Panc1 (cell line): ENCODE results near the gene ARMC2. TPM values are rescaled to one million over a fixed set of nuclear protein-coding genes. Genes with fewer than 3 reads are reported as not detected.

ENCODE experiments used
- ATAC-seq: fragments of 200-7000 bp; cut with Tn5 transposase; 2 replicates; pipeline ENCODE4 v1.9.1; 2020; ENCODE audit warnings: mild to moderate bottlenecking, moderate library complexity
- BruUV-seq: library from RNA; stranded (reverse); fragments of 400-500 nt; replicated peaks from 2 replicates; lab custom pipeline; 2021; lab: Mats Ljungman, UMichigan
- CTCF ChIA-PET: fragments of 300-600 bp; sonication (Branson Sonifier 250); formaldehyde crosslinking; loops from one replicate; lab custom pipeline; 2022; ENCODE audit warnings: antibody characterized with exemption; lab: Charles Lee
- POLR2A ChIA-PET: fragments of 300-600 bp; sonication (Branson Sonifier 250); formaldehyde crosslinking; loops from one replicate; lab custom pipeline; 2022; ENCODE audit warnings: antibody characterized with exemption; lab: Charles Lee
- DNase-seq: peaks from one replicate; pipeline ENCODE4 v3.0.0-alpha.2; 2010; ENCODE audit warnings: low read depth, low spot score
- H3K27ac ChIP-seq: 2 replicates; pipeline ENCODE4 v1.5.1; 2011; ENCODE audit warnings: mild to moderate bottlenecking, low read length, inconsistent platforms
- H3K27me3 ChIP-seq: fragments of 200-500 bp; sonication (Bioruptor generic); 2 replicates; pipeline ENCODE4 v1.6.0; 2014; ENCODE audit warnings: low read length, inconsistent platforms; ENCODE audit not compliant: control insufficient read depth, insufficient read depth
- H3K36me3 ChIP-seq: fragments of 200-500 bp; sonication (Bioruptor generic); 2 replicates; pipeline ENCODE4 v1.5.1; 2014; ENCODE audit warnings: inconsistent platforms, mild to moderate bottlenecking, low read length, moderate library complexity; ENCODE audit not compliant: control insufficient read depth, insufficient read depth
- H3K4me1 ChIP-seq: 2 replicates; pipeline ENCODE4 v1.5.1; 2011; ENCODE audit warnings: inconsistent platforms, mild to moderate bottlenecking, low read length, moderate library complexity; ENCODE audit not compliant: control insufficient read depth, insufficient read depth
- H3K4me3 ChIP-seq, 2 experiments: 2 replicates each; pipeline ENCODE4 v1.5.1; 2011 to 2012; ENCODE audit warnings: low read depth in 2 of 2, low read length in 2 of 2, mild to moderate bottlenecking in 2 of 2, inconsistent platforms in 1 of 2, moderate library complexity in 1 of 2
- H3K9me3 ChIP-seq: fragments of 200-500 bp; sonication (Bioruptor generic); 2 replicates; pipeline ENCODE4 v1.5.1; 2014; ENCODE audit warnings: low read depth, mild to moderate bottlenecking, inconsistent platforms, low read length, moderate library complexity; ENCODE audit not compliant: control insufficient read depth, insufficient read depth
- POLR2AphosphoS5 ChIP-seq: IDR thresholded peaks from 2 replicates; pipeline ENCODE4 v1.6.1; 2012; ENCODE audit warnings: mild to moderate bottlenecking, low read depth, low read length, moderate library complexity
- SIN3A ChIP-seq: IDR thresholded peaks from 2 replicates; pipeline ENCODE4 v1.6.1; 2012; ENCODE audit warnings: low read depth, mild to moderate bottlenecking, low read length, moderate library complexity, borderline replicate concordance; ENCODE audit not compliant: insufficient read depth
- TCF7L2 ChIP-seq: IDR thresholded peaks from 2 replicates; pipeline ENCODE4 v1.6.1; 2011; ENCODE audit warnings: mild to moderate bottlenecking, low read depth, low read length, inconsistent platforms
- in situ Hi-C: cut with HindIII; loops from 2 replicates; pipeline ENCODE4 v1.10.0; 2016; ENCODE audit warnings: low sequenced_read_pairs, low pct_unique_long_range_greater_than_20kb
- intact Hi-C: fragments of 100-400 bp; cut with micrococcal nuclease; formaldehyde crosslinking; loops from one replicate; pipeline ENCODE4 v1.10.0; 2022; ENCODE audit not compliant: unreplicated experiment
- total RNA-seq: library from RNA; stranded (reverse); gene quantifications from one replicate; pipeline ENCODE4 v1.2.1, GENCODE V29; 2021; ENCODE audit not compliant: unreplicated experiment
- TF ChIP-seq, protein P1 (sequence below): fragments of 450-650 bp; IDR thresholded peaks from 2 replicates; pipeline ENCODE4 v1.5.1; 2017; ENCODE audit warnings: mild to moderate bottlenecking
- TF ChIP-seq, protein P2 (sequence below), 2 experiments: IDR thresholded peaks; 2 replicates each; pipeline ENCODE4 v1.6.1; 2011 to 2012; ENCODE audit warnings: low read depth in 2 of 2, control low read depth in 1 of 2, low read length in 1 of 2, mild to moderate bottlenecking in 1 of 2, moderate library complexity in 1 of 2; ENCODE audit not compliant: insufficient read depth in 1 of 2

Gene ARMC2
- total RNA-seq, 1 experiment from 2014 or later, result 9.3 TPM

DNA sequence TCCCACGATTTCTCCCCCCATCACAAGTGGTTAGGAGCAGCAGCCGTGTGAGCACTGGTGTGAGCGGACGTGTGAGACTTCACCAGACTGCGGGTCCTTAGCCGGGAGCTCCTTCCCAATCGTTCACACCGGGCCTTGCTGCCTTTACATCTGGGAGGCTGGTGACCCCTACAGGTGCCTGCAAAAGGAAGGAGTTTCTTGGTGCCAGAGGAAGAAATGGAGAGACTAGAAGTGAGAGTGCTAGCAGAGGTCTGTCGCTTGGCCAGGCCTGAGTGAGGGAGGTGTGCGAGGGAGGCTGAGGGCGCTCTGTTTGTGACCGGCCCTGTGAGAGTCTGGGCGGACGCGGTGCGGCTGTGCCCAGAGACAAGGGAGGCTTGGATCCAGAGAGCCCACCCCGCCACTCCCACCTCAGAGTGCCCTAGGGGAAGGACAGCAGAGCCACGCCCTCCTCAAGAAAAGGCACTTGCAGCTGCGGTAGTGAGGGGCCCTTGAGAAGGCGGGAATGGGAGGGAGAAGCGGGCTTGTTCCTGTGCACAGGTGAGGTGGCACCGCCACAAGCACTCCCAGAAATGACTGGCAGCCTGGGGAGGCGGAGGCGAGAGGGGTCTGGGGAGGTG lies 10.0 kb upstream of the ARMC2 start:
- ChIA-PET POLR2A (no interaction called here), CTCF (interaction anchor here (0.6 to 0.7 kb wide), 2 partner anchors 55 to 234 kb away, joined by 3 to 5 read pairs; no protein-coding TSS in a partner anchor)
- ATAC-seq, result peak; percentile 72
- H3K9me3 ChIP-seq, result no peaks in the 10 kb centered on the region
- intact Hi-C loops, result loop anchor here (5.0 kb wide), 3 partner anchors 54 to 276 kb away; partner anchors contain the start of gene FOXO3
- H3K4me1 ChIP-seq, result no peaks in the 10 kb centered on the region
- H3K36me3 ChIP-seq, result no peaks in the 10 kb centered on the region
- H3K27ac ChIP-seq, result no peak overlapping the region
- BruUV-seq, result no TSS peak
- no peaks in the 10 kb centered on the region; the same call in 1 of the 2 replicates for H3K27me3 ChIP-seq
- TF ChIP-seq TCF7L2 (no peak), SIN3A (no peak), POLR2AphosphoS5 (no peak)
- TF ChIP-seq, protein P1, sequence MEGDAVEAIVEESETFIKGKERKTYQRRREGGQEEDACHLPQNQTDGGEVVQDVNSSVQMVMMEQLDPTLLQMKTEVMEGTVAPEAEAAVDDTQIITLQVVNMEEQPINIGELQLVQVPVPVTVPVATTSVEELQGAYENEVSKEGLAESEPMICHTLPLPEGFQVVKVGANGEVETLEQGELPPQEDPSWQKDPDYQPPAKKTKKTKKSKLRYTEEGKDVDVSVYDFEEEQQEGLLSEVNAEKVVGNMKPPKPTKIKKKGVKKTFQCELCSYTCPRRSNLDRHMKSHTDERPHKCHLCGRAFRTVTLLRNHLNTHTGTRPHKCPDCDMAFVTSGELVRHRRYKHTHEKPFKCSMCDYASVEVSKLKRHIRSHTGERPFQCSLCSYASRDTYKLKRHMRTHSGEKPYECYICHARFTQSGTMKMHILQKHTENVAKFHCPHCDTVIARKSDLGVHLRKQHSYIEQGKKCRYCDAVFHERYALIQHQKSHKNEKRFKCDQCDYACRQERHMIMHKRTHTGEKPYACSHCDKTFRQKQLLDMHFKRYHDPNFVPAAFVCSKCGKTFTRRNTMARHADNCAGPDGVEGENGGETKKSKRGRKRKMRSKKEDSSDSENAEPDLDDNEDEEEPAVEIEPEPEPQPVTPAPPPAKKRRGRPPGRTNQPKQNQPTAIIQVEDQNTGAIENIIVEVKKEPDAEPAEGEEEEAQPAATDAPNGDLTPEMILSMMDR, result peak; percentile 59
- TF ChIP-seq, protein P2, sequence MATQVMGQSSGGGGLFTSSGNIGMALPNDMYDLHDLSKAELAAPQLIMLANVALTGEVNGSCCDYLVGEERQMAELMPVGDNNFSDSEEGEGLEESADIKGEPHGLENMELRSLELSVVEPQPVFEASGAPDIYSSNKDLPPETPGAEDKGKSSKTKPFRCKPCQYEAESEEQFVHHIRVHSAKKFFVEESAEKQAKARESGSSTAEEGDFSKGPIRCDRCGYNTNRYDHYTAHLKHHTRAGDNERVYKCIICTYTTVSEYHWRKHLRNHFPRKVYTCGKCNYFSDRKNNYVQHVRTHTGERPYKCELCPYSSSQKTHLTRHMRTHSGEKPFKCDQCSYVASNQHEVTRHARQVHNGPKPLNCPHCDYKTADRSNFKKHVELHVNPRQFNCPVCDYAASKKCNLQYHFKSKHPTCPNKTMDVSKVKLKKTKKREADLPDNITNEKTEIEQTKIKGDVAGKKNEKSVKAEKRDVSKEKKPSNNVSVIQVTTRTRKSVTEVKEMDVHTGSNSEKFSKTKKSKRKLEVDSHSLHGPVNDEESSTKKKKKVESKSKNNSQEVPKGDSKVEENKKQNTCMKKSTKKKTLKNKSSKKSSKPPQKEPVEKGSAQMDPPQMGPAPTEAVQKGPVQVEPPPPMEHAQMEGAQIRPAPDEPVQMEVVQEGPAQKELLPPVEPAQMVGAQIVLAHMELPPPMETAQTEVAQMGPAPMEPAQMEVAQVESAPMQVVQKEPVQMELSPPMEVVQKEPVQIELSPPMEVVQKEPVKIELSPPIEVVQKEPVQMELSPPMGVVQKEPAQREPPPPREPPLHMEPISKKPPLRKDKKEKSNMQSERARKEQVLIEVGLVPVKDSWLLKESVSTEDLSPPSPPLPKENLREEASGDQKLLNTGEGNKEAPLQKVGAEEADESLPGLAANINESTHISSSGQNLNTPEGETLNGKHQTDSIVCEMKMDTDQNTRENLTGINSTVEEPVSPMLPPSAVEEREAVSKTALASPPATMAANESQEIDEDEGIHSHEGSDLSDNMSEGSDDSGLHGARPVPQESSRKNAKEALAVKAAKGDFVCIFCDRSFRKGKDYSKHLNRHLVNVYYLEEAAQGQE (IDR thresholded peaks at IDR 0.05; ENCODE audit: insufficient read depth in 1 of 2, low read depth in 2 of 2, low read length in 1 of 2), result no peak
- H3K4me3 ChIP-seq, result no peak overlapping the region
- in situ Hi-C loops, result no loop called here
- no peak for DNase-seq

DNA sequence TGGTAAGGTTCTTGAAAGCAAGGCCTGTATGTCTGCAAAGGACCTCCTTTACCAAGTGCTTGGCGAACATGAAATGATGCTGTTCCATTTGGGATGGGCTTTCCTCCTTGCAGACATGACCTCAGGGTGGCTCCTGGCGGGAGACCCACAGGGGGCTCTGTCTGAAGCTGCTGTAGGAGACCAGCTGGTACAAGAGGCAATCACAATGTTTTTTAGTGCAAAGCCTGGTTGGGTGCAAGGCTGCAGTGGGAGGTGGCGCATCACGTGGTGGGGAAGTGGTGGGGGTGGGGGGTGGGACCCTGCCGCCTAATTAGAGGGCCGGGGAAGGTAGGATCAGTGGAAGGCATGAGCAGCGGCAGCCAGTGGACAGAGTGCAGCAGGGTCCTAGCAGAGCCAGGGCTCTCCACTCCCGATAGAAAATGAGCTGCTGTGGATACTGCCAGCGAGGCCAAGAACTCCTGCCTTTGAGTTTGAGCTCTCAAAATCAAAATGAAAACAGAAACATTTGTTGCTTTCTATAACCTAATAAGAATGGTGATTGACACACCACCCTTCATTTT lies 9.1 kb upstream of the ARMC2 start:
- in situ Hi-C loops, result no loop called here
- ChIA-PET CTCF (interaction anchor here (0.7 to 1.0 kb wide), 3 partner anchors 55 to 632 kb away, joined by 4 to 14 read pairs (median 4); partner anchors contain the start of gene FOXO3), POLR2A (interaction anchor here (0.7 kb wide), 1 partner anchor 689 kb away, joined by 8 read pairs; no protein-coding TSS in a partner anchor)
- DNase-seq, result no peak
- no TSS peak for BruUV-seq
- Histone ChIP-seq H3K36me3 (no peaks in the 10 kb centered on the region), H3K4me1 (no peaks in the 10 kb centered on the region), H3K9me3 (no peaks in the 10 kb centered on the region), H3K27ac (no peak overlapping the region), H3K4me3 (no peak overlapping the region), H3K27me3 (no peaks in the 10 kb centered on the region; the same call in 1 of the 2 replicates)
- intact Hi-C loops, result loop anchor here (5.0 kb wide), 3 partner anchors 53 to 277 kb away; partner anchors contain the start of gene FOXO3
- no peak for ATAC-seq
- no peak for TF ChIP-seq TCF7L2
- no peak for TF ChIP-seq POLR2AphosphoS5
- no peak for TF ChIP-seq SIN3A
- TF ChIP-seq, protein P2 (IDR thresholded peaks at IDR 0.05; ENCODE audit: insufficient read depth in 1 of 2, low read depth in 2 of 2, low read length in 1 of 2), result no peak
- TF ChIP-seq, protein P1, result no peak
